ENCODE measurements around the gene EPS8L1.
"Not testable (repeated sequence)": the region's sequence is repeated elsewhere in the genome, so short reads cannot be mapped to it uniquely, and the experiment has no call there.

The EPS8L1 gene

DNA sequence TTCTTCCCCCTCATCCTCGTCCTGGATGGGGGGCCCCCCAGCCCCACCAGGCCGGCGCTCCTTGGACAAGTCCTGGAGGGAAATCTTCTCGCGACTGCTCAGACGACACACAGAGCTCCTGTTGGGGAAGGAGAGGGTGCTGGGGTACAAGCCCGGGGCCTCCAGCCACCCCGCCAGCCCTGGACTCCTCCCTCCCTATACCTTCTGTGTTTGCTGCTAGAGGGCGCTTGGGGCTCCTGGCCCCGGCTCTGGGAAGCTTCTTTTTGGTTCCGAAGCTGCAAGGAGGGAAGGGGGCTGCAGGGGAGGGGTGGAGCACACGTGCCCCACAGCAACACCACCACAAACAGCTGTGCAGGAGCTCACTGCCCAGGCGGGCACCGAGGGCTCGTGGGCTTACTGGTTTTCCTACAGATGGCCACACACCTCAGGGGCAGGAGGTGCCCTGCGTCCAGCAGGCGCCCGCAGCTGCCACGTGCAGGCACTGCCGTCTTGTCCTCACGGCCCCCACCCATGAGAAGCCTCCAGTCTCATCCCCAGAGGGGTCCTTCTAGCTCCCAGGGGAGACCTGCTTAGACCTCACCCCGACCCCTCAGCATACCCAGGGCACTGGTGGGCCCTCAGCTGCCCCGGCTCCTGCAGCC, 20.5 kb downstream of the EPS8L1 start:
- FAIRE-seq = no peak

- FAIRE-seq = no peak
These were observed 22.4 kb downstream of the EPS8L1 start for GRCh38 chr19:55097864-55098715.

DNA sequence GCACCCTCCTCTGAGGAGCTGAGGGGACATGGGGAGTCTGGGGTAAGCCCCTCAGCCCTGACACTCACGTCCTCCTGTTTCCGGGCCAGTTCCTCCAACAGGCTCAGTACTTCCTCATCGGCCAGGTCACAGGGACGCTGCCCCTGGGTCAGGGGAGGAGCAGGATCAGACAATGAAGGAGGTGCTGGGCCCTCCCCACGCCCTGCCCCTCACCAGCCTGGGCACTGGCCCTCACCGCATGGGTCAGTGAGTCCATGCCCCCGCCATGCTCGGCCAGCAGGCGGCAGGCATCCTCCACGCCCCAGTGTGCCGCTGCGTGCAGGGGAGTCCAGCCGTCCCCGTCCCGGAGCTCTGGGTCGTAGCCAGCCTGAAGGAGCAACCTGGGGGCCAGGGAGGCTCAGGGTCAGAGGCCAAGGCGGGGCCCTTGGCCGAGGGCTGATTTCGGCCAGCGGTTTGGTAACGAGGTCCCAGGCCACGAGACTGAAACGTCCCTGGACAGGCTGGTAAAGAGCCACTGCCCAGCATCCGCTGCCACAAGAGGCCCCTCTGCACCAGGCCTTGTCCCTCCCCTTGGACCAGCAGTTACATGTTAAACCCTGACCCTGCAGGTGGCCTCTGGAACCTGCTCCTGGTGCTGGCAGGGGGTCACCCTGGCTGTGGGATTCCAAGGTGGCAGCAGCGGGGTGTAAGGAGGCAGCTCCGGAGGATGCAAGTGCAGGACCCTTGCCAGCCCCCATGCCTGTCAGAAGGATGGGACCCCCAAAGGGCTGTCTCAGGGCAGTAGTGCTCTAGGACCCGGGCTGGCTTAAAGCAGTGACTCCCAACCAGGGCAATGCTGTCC, 23.3 kb downstream of the EPS8L1 start:
- no peak for FAIRE-seq

GRCh38 chr19:55099557-55100506, 24.2 kb downstream of the EPS8L1 start:
- FAIRE-seq = no peak

GRCh38 chr19:55101261-55101660, 25.6 kb downstream of the EPS8L1 start:
- no peak for FAIRE-seq

- FAIRE-seq = no peak
These were observed 27.5 kb downstream of the EPS8L1 start for GRCh38 chr19:55103190-55103589.

GRCh38 chr19:55105237-55105636, 29.6 kb downstream of the EPS8L1 start:
- no peak for FAIRE-seq

GRCh38 chr19:55106591-55106990, 30.9 kb downstream of the EPS8L1 start:
- no peak for FAIRE-seq

DNA sequence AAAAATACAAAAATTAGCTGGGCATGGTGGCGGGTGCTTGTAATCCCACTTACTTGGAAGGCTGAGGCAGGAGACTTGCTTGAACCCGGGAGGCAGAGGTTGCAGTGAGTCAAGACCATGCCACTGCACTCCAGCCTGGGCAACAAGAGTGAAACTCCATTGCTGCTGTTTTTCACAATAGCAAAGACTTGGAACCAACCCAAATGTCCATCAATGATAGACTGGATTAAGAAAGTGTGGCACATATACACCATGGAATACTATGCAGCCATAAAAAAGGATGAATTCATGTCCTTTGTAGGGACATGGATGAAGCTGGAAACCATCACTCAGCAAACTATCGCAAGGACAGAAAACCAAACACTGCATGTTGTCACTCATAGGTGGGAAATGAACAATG, 31.6 kb downstream of the EPS8L1 start:
- not testable (repeated sequence) for FAIRE-seq

- FAIRE-seq = no peak
These were observed 34.0 kb downstream of the EPS8L1 start for GRCh38 chr19:55109527-55110291.

DNA sequence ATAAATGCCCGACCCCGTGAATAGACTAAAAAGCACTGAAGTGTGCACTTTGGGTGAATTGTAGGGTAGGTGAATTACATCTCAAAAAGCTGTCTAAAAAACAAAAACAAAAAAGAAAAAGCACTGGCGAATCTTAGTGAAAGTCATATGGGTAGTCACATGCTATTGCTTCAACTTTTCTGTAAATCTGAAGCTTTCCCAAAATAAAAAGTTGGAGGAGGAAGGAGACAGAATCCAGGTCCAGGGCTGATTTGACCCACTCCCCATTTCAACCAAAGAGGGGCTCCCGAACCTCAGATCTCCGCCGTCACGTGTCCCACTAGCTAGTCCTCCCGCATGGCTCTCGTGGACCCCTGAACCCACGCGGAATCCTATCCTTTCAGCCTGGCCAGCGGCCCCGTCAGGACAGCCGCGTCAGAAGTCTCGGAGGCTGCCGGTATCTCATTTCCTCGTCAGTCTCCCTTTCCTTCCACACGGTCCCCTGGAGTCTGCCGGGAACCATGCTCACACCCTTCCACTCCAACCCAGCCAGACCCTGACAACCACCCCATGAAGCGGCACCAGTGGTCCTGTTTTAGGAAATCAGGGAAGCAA, 35.7 kb downstream of the EPS8L1 start:
- FAIRE-seq = no peak

DNA sequence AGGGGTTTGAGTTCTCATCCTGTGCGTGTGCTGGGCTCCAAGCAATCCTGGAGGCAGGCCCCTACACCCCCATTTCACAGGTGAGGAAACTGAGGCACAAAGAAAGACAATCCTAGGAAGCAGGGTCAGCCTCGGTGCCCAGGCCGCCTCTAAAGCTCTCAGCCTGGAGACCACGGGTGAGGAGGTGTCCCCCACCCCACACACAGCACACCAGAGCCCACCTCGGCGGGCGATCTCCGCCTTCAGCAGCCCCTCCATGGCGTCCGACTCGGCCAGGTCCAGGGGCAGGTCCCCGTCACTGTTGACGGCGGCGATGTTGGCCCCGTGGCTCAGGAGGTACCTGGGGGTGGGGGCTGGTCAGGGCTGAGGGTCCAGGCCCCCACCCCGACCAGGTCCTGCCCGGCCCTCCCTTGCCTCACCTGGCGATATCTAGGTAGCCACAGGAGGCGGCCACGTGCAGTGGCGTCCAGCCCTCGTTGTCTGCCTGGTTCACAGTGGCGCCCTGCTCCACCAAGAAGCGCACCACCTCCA, 36.6 kb downstream of the EPS8L1 start:
- FAIRE-seq = no peak

DNA sequence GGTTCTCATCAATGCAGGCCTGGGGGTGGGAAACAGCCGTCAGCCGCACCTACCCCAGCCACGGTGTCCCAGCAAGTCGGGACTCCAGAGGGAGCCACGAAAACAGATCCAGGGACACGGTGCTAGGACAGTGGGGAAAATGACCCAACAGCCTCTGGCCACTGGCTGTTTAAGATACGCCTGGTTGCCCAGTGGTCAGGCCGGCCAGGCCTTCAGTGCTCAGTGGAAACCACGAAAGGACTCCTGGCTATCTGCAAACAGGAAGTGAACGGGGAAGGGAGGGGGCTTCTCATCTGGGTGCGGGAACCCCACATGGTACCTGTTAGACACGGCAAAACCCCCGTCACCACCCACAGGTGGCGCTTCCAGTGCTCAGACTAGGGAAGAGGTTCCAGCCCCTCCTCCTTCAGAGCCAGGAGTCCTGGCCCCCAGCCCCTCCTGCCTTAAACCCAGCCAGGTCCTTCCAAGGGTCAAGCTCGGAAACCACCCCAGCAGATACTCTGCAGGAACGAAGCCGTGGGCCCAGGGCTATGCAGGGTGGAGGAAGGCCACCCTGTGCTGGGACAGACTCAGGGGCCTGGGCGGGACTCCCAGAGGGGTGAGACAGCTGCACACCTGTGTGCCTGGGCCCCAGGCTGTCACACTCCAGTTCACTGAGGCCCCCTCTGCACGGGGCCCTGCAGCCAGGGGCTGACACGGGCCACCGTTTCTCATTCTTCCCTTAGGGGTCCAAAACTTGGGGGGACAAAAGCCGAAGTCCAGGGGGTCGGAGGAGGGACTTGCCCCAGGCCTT, 37.3 kb downstream of the EPS8L1 start:
- FAIRE-seq = no peak

- no peak for FAIRE-seq
These were observed 37.9 kb downstream of the EPS8L1 start for GRCh38 chr19:55113570-55114039.

GRCh38 chr19:55114566-55115145, 39.0 kb downstream of the EPS8L1 start:
- no peak for FAIRE-seq

DNA sequence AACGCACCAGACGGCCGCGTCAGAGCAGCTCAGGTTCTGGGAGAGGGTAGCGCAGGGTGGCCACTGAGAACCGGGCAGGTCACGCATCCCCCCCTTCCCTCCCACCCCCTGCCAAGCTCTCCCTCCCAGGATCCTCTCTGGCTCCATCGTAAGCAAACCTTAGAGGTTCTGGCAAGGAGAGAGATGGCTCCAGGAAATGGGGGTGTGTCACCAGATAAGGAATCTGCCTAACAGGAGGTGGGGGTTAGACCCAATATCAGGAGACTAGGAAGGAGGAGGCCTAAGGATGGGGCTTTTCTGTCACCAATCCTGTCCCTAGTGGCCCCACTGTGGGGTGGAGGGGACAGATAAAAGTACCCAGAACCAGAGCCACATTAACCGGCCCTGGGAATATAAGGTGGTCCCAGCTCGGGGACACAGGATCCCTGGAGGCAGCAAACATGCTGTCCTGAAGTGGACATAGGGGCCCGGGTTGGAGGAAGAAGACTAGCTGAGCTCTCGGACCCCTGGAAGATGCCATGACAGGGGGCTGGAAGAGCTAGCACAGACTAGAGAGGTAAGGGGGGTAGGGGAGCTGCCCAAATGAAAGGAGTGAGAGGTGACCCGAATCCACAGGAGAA, 39.9 kb downstream of the EPS8L1 start:
- no peak for FAIRE-seq

DNA sequence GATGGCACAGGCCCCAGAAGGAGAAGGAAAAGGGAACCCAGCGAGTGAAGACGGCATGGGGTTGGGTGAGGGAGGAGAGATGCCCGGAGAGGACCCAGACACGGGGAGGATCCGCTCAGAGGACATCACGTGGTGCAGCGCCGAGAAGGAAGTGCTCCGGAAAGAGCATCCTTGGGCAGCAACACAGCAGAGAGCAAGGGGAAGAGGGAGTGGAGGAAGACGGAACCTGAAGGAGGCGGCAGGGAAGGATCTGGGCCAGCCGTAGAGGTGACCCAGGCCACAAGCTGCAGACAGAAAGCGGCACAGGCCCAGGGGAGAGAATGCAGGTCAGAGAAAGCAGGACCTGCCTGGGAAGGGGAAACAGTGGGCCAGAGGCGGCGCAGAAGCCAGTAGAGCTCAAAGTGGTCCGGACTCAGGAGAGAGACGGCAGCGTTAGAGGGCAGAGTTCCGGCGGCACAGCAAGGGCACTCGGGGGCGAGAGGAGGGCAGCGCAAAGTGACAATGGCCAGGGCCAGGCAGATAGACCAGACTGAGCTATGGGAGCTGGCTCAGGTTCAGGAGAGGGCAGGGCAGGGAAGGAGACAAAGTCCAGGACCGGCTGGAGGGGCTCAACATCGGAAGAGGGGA, 40.7 kb downstream of the EPS8L1 start:
- no peak for FAIRE-seq

DNA sequence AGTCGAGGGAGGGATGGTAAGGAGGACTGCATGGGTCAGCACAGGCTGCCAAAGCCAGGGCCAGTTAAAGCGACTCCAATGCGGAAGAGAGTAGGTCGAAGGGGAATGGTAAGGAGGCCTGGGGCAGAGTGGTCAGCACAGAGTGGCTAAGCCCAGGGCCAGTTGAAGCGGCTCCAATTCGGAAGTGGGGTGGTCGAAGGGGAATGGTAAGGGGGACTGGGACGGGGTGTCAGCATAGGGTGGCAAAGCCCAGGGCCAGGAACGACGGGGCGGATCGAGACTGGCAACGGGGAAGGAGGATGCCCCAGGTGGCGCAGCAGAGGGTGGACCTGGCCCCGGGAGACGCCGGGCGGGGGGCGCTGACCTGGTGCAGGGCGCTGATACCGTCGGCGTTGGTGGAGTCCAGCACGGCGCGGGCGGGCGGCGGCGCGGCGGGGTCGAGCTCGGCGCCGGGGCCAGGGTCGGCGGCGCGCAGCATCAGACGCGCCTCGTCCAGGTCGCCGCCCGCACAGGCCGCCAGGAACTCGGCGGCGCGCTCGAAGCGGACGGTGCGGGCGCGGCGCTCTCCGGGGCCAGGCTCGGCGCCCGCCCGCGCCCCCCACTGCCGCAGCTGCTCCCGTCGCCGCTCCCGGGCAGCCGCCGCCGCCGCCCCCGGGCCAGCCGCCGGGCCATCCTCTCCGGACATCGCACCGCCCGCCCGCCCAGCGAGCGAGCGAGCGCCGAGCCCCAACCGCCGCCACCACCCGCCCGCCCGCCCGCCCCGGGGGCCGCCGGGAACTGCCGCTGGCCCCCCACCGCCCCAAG, 41.4 kb downstream of the EPS8L1 start, which contains the start of gene PPP1R12C:
Gene PPP1R12C, minus strand, starts transcription at position 779 of the 804 bp plus-strand sequence. Its CDS starts 94 bp downstream, at position 685.
- no peak for FAIRE-seq
